ENCODE measurements around the gene KREMEN2. TPM values are rescaled to one million over a fixed set of nuclear protein-coding genes. Genes with fewer than 3 reads are reported as not detected.
"Not testable (repeated sequence)": the region's sequence is repeated elsewhere in the genome, so short reads cannot be mapped to it uniquely, and the experiment has no call there.

The KREMEN2 gene, protein sequence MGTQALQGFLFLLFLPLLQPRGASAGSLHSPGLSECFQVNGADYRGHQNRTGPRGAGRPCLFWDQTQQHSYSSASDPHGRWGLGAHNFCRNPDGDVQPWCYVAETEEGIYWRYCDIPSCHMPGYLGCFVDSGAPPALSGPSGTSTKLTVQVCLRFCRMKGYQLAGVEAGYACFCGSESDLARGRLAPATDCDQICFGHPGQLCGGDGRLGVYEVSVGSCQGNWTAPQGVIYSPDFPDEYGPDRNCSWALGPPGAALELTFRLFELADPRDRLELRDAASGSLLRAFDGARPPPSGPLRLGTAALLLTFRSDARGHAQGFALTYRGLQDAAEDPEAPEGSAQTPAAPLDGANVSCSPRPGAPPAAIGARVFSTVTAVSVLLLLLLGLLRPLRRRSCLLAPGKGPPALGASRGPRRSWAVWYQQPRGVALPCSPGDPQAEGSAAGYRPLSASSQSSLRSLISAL
- not detected in 2 replicates for total RNA-seq

GRCh38 chr16:2963723-2964474 lies at the start of gene KREMEN2:
Gene KREMEN2, plus strand, starts transcription at chr16:2964275. Its CDS starts 246 bp downstream, at chr16:2964521.
- intact Hi-C loops (cut with micrococcal nuclease), result no loop called here

GRCh38 chr16:2915196-2915929 lies 48.7 kb upstream of the KREMEN2 start:
- intact Hi-C loops (cut with micrococcal nuclease), result loop anchor here (10.0 kb wide), 1 partner anchor 219 kb away; the partner anchor contains the start of gene ZNF213

GRCh38 chr16:2919511-2920255 lies 44.4 kb upstream of the KREMEN2 start:
- intact Hi-C loops (cut with micrococcal nuclease), result loop anchor here (1.0 to 10.0 kb wide), 5 partner anchors 8 to 215 kb away; partner anchors contain the start of genes FLYWCH1 and ZNF213

- intact Hi-C loops (cut with micrococcal nuclease), result no loop called here
Measured at GRCh38 chr16:2923481-2923880, 40.6 kb upstream of the KREMEN2 start.

DNA sequence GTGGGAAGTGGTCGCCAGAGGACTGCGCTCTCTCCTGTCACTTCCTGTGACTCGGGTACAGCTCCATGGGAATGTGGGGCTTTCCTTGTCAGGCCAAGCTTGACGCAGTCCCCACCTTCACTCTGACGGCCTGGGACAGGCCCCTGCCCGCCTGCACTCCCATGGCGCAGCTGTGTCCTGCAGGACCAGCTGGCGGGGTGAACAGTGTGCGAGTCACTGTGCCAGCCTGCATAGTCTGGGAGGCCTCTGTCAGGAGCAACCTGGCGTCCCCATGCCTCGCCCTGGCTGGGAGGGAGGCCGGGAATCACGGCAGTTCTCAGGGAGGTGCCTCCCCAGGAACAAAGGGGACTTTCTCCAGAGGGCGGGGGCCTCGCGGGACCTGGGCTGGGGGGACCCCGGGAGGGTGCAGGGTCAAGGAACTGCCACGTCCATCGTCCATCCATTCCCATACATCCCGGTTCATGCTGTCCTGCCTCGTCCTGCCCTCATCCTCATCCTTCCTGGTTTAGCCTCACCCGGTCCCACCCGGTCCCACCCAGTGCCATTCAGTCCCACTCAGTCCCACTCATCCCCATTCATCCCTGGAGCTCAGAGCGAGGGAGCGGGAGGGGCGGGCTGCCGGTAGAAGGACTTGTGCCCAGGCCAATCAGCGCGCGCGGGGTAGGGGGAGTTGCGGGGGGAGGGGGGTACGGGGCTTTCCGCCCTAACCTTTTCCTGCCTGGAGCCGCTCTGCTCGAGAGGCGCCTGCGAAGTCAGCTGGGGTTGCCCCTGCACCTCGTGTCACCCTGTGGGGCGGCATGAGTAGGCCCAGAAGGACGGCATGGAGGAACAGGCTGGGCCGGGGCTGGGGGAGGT lies 38.9 kb upstream of the KREMEN2 start:
- intact Hi-C loops (cut with micrococcal nuclease), result no loop called here

DNA sequence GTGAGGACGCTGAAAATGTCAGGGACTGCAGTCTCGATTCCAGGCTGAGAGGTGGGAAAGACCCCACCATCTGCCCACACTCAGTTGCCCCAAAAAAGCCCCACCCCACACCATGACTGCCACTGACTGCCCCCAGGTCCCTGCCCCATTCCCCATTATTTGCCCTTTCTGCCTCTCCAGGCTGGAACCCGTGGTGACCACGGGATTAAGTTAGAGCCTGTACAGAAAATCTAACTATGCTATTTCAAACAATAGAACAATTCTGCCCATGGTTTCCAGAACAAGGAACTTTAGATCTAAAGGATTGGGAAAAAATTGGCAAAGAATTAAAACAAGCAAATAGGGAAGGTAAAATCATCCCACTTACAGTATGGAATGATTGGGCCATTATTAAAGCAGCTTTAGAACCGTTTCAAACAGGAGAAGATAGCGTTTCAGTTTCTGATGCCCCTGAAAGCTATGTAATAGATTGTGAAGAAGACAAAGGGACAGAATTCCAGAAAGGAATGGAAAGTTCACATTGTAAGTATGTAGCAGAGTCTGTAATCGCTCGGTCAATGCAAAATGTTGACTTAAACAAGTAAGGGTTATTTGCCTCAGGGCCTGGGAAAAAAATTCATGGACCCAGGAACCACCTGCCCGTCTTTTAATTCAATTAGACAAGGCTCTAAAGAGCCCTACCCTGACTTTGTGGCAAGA lies 38.0 kb upstream of the KREMEN2 start:
- intact Hi-C loops (cut with micrococcal nuclease), result loop anchor here (2.0 kb wide), 2 partner anchors 87 to 205 kb away; partner anchors contain the start of gene PRSS27

GRCh38 chr16:2926650-2926999 lies 37.5 kb upstream of the KREMEN2 start:
- intact Hi-C loops (cut with micrococcal nuclease), result loop anchor here (2.0 kb wide), 2 partner anchors 88 to 206 kb away; partner anchors contain the start of gene PRSS27

DNA sequence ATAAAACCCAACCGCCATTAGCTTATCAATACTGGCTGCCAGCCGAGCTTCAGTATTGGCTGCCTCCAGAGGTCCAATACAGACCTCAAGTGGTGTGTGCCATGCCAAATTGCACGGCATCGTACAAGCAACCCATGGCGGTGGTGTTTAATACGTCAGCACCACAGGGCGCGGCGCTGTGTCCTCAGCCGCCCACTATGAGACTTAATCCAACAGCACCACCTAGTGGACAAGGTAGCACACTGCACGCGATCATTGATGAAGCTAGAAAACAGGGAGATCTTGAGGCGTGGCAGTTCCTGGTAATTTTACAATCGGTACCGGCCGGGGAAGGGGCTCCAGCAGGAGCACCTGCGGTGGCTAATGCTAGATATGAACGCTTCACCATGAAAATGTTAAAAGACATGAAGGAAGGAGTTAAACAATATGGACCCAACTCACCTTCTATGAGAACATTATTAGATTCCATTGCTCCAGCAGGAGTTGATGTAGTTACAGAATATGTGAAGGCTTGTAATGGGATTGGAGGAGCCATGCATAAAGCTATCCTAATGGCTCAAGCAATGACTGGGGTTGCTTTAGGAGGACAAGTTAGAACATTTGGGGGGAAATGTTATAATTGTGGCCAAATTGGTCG lies 36.9 kb upstream of the KREMEN2 start:
- intact Hi-C loops (cut with micrococcal nuclease), result loop anchor here (1.0 to 2.0 kb wide), 8 partner anchors 8 to 206 kb away; partner anchors contain the start of genes FLYWCH1, PAQR4 and PRSS27

- intact Hi-C loops (cut with micrococcal nuclease), result not testable (repeated sequence)
Measured at GRCh38 chr16:2928151-2928550, 35.9 kb upstream of the KREMEN2 start.

GRCh38 chr16:2928796-2929195 lies 35.3 kb upstream of the KREMEN2 start:
- intact Hi-C loops (cut with micrococcal nuclease), result no loop called here

DNA sequence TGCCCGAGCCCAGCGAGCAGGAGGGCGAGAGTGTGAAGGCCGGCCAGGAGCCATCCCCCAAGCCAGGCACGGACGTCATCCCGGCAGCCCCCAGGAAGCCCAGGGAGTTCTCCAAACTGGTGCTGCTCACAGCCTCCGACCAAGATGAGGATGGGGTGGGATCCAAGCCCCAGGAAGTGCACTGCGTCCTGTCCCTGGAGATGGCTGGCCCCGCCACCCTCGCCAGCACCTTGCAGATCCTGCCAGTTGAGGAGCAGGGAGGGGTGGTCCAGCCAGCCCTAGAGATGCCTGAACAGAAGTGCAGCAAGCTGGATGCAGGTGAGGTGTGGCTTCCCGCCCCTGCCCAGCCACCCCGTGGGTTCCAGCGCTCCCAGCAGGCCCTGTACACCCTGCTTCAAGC lies 34.4 kb upstream of the KREMEN2 start:
- intact Hi-C loops (cut with micrococcal nuclease), result no loop called here

DNA sequence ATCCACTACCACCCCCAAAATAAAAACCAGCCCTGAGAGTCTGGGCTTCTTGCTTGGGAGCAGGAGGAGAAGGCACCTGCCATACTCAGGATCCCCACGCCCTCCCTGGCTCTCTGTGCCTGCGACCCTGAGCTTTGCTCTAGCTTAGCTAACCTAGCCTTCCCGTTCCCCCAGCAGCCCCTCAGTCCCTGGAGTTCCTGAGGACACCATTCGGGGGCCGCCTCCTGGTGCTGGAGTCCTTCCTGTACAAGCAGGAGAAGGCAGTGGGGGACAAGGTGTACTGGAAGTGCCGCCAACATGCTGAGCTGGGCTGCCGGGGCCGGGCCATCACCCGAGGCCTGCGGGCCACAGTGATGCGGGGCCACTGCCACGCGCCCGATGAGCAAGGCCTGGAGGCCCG lies 33.8 kb upstream of the KREMEN2 start:
- intact Hi-C loops (cut with micrococcal nuclease), result no loop called here

GRCh38 chr16:2931231-2931914 lies 32.7 kb upstream of the KREMEN2 start:
- intact Hi-C loops (cut with micrococcal nuclease), result not testable (repeated sequence)

GRCh38 chr16:2933136-2933535 lies 30.9 kb upstream of the KREMEN2 start:
- intact Hi-C loops (cut with micrococcal nuclease), result no loop called here

- intact Hi-C loops (cut with micrococcal nuclease), result no loop called here
Measured at GRCh38 chr16:2933701-2934100, 30.4 kb upstream of the KREMEN2 start.

DNA sequence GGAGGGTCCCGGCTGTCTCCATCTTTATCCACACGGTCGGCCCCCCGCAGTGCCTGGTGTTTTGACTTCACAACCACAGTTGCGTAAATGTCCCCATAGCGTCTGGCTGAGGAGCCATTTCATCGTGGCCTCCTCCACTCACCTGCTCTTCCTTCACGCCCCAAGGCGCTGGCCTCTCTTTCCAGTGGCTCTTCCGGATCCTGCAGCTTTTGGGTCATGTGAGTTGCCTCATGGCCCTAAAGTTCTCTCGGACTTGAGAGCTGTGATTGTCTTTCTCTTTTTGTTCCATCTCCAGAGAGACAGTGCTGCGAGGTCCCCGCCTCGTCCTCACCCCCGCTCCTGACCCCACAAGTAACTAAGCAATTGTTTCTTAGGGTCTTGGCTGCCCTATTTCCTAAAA lies 29.6 kb upstream of the KREMEN2 start:
- intact Hi-C loops (cut with micrococcal nuclease), result no loop called here

DNA sequence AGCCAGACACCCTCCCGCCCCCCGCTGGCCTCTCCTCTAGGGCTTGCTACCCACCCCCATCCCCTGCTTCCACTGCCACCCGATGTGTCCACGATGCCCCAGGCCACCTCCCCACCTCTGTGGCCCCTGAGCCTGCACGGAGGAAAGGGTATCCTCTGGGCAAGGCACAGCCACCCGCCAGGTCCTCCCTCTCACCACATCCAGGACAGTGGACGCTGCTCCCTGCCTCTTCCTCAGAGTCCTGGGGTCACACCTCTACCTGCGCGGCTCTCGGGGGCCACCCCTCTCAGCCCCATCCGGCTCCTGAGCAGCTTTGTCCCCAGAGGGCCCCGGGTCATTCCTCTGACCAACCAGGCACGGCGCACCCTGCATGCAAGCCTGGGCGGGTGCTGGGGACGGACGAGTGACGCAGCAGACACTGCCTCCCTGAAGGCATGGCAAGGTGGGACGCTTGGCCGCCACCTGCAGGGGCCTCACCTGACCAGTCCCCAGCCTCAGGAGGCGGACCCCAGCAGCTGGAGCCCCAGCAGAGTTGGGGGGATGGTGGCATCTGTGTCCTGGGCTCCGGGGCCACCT lies 27.6 kb upstream of the KREMEN2 start:
- intact Hi-C loops (cut with micrococcal nuclease), result no loop called here

DNA sequence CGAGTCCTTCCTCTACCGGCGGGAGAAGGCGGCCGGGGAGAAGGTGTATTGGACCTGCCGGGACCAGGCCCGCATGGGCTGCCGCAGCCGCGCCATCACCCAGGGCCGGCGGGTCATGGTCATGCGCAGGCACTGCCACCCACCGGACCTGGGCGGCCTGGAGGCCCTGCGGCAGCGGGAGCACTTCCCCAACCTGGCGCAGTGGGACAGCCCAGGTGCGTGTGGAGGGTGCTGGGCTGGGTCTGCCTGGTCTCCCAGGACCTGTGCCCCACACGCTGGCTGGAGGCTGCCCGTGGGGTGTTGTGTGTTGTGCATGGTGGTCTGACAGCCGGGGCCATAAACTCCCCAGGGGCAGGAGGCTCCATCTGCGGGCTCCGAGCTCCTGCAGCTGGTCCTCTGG lies 26.9 kb upstream of the KREMEN2 start:
- intact Hi-C loops (cut with micrococcal nuclease), result no loop called here

All from T-helper 1 cell treated with Interleukin-12 subunit alpha and Interleukin-12 subunit beta and Interleukin-4 antibody, amounts not matched to agents 30 ng/mL and 1 ng/mL, for 36 hours (primary cell).